Activated CD4-positive, alpha-beta T cell treated with anti-CD3 and anti-CD28 coated beads for 4 hours (primary cell): ENCODE data around the gene CAMSAP3.
"Not testable (repeated sequence)": the region's sequence is repeated elsewhere in the genome, so short reads cannot be mapped to it uniquely, and the experiment has no call there.

Source experiments
- DNase-seq, 2 donors: peaks; one replicate each; pipeline ENCODE4 v3.0.0-alpha.2; 2020

The CAMSAP3 gene

GRCh38 chr19:7575434-7576040, 20.1 kb upstream of the CAMSAP3 start:
- DNase-seq = no peak

GRCh38 chr19:7577422-7577821, 18.2 kb upstream of the CAMSAP3 start:
- DNase-seq = not testable (repeated sequence)

- DNase-seq = no peak
Observed at GRCh38 chr19:7578127-7578526, 17.5 kb upstream of the CAMSAP3 start.

GRCh38 chr19:7579182-7579581, 16.5 kb upstream of the CAMSAP3 start:
- DNase-seq = no peak

- DNase-seq = no peak
Observed at GRCh38 chr19:7582446-7582845, 13.2 kb upstream of the CAMSAP3 start.

DNA sequence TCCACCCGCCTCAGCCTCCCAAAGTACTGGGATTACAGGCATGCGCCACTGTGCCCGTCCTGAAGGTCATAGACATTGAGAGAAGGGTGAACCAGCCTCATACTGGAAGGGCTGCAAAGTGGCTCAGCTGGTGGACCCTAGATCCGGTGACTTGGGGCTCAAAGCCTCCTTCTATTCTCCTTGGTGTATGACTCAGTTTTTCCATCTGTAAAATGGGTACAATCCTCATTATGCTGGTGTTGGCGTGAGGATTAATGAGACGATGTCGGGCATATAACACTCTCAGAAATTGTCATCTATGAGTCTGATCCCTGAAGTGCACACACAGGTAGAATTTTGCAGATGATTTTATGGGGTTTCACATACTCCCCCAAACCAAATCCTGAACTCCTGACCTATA, 5.8 kb upstream of the CAMSAP3 start:
- no peak for DNase-seq

GRCh38 chr19:7590256-7590655, 5.4 kb upstream of the CAMSAP3 start:
- DNase-seq = no peak

GRCh38 chr19:7596211-7596937, 711 bp downstream of the CAMSAP3 start:
- DNase-seq = no peak

- DNase-seq = no peak
Observed at GRCh38 chr19:7597689-7598088, 2.0 kb downstream of the CAMSAP3 start.

GRCh38 chr19:7598180-7598579, 2.5 kb downstream of the CAMSAP3 start:
- DNase-seq = no peak

GRCh38 chr19:7600721-7601120, 5.1 kb downstream of the CAMSAP3 start:
- DNase-seq = no peak

DNA sequence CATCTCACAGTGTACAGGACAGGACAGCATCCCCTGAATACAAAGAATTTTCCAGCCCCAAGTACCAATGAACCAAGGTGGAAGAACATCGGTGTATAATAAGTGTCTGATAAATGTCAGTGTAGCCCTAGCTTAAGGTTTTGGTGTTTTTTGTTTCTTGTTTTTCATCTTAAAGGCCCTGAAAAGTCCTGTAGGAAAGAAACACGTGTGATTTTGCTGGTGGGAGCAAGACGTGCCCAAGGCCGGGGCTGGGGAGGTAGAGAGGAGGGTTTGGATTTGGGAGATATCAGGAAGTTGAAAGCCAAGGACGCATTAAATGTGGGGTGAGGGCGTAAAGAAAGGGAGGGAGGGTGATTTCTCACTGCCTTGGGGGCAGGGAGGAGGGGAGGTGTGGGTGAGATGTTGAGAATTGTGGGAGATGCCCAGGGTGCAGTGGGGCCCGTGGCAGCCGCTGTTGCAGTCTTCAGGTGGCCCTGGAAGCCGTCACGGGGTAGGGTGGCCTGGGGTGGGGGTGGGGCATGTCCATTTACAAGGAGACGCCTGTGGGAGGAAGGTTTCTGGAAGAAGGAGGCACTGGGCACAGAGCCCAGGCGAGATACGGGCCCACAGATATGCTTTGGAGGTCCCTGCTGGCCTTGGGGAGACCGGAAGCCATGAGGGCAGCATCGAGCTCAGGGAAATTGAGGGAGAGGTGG, 6.7 kb downstream of the CAMSAP3 start:
- DNase-seq = no peak

- no peak for DNase-seq
Observed at GRCh38 chr19:7602935-7603497, 7.4 kb downstream of the CAMSAP3 start.

- DNase-seq = no peak
Observed at GRCh38 chr19:7603919-7604318, 8.3 kb downstream of the CAMSAP3 start.

GRCh38 chr19:7605490-7606222, 10.0 kb downstream of the CAMSAP3 start:
- DNase-seq = no peak

- DNase-seq = no peak
Observed at GRCh38 chr19:7606289-7606688, 10.6 kb downstream of the CAMSAP3 start.

GRCh38 chr19:7607212-7607873, 11.7 kb downstream of the CAMSAP3 start:
- DNase-seq = no peak

GRCh38 chr19:7607874-7608560, 12.4 kb downstream of the CAMSAP3 start:
- no peak for DNase-seq

DNA sequence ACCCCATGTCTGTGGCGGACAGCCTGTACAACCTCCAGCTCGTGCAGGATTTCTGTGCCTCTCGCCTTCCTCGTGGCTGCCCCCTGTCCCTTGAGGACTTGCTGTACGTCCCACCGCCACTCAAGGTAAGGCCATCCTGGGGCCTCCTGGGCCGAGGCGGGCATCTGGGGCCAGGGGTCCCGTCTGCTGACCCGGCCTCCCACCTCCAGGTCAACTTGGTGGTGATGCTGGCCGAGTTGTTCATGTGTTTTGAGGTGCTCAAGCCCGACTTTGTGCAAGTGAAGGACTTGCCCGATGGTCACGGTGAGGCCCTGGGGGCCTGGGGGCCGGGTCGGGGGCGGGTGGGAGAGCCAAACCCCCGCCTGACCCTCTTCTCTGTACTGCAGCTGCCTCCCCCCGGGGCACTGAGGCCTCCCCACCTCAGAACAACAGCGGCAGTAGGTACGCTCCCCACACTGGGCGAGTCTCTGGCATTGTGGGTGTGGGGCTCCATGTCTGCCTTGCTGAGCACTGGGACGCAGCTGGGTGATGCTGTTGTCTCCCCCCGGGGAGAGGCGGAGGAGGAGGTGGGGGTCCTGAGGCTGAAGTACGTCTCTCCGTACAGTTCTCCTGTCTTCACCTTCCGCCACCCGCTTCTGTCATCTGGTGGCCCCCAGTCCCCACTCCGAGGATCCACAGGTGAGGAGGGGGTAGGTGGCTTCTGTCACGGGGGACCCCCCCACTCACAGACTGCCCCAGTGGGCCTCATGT, 15.0 kb downstream of the CAMSAP3 start:
- DNase-seq = no peak

DNA sequence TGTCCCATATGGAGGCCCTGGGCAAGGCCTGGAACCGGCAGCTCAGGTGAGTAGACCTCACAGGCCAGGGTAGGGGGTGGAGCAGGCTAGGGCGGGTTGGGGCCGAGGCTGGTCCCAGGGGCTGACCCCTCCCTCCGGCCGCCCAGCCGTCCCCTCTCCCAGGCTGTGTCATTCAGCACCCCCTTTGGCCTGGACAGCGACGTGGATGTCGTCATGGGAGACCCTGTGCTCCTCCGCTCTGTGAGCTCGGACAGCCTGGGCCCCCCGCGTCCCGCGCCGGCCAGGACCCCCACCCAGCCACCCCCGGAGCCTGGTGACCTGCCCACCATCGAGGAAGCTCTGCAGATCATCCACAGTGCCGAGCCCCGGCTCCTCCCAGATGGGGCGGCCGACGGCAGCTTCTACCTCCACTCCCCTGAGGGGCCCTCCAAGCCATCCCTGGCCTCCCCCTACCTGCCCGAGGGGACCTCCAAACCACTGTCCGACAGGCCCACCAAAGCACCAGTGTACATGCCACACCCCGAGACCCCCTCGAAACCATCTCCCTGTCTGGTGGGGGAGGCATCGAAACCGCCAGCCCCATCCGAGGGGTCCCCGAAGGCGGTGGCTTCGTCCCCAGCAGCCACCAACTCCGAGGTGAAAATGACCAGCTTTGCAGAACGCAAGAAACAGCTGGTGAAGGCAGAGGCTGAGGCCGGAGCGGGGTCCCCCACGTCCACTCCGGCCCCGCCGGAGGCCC, 16.0 kb downstream of the CAMSAP3 start:
- DNase-seq = no peak
